ENCODE measurements around the gene AFDN. TPM values are rescaled to one million over a fixed set of nuclear protein-coding genes. Genes with fewer than 3 reads are reported as not detected.
A peak's percentile ranks its signal among the peaks of the same experiment; 100 is the strongest.

The AFDN gene
- total and polyA plus RNA-seq, 8 donors: 137 to 422 (median 284) TPM

GRCh38 chr6:167796192-167796981 is 30.3 kb upstream of the AFDN start:
- H3K27me3 ChIP-seq: peaks cover 0 to 40% of the 10 kb centered on the region in 2 donors
- no peaks in the 10 kb centered on the region for H3K36me3 ChIP-seq
- intact Hi-C loops (cut with DNase I): no loop called here
- DNase-seq: peak in 2 of 4 donors; percentile 37 to 78
- no peak overlapping the region for H3K27ac ChIP-seq
- H3K9me3 ChIP-seq: no peaks in the 10 kb centered on the region
- peak overlapping the region; percentile 18 to 35 for H3K4me3 ChIP-seq
- ATAC-seq: peak; percentile 84
- peaks cover 0 to 5% of the 10 kb centered on the region in 2 donors for H3K4me1 ChIP-seq
- no peak for TF ChIP-seq CTCF (IDR thresholded peaks at IDR 0.05)

- TF ChIP-seq CTCF (IDR thresholded peaks at IDR 0.05): no peak
- no peak overlapping the region for H3K27ac ChIP-seq
- no peaks in the 10 kb centered on the region for H3K9me3 ChIP-seq
- no peaks in the 10 kb centered on the region for H3K36me3 ChIP-seq
- peak in 1 of 4 donors; percentile 68 for DNase-seq
- intact Hi-C loops (cut with DNase I): no loop called here
- H3K4me1 ChIP-seq: peaks cover 0 to 5% of the 10 kb centered on the region in 2 donors
- ATAC-seq: peak; percentile 45
- H3K27me3 ChIP-seq: peaks cover 0 to 40% of the 10 kb centered on the region in 2 donors
- H3K4me3 ChIP-seq: peak overlapping the region; percentile 18 to 35
Measured at GRCh38 chr6:167797011-167797471, 29.7 kb upstream of the AFDN start.

GRCh38 chr6:167797476-167798265 is 29.0 kb upstream of the AFDN start:
- peaks cover 0 to 5% of the 10 kb centered on the region in 2 donors for H3K4me1 ChIP-seq
- H3K27me3 ChIP-seq: peaks cover 0 to 40% of the 10 kb centered on the region in 2 donors
- no peak for TF ChIP-seq CTCF (IDR thresholded peaks at IDR 0.05)
- DNase-seq (no peak), ATAC-seq (no peak)
- H3K4me3 ChIP-seq: no peak overlapping the region
- no peaks in the 10 kb centered on the region for H3K36me3 ChIP-seq
- H3K9me3 ChIP-seq: no peaks in the 10 kb centered on the region
- intact Hi-C loops (cut with DNase I): no loop called here
- no peak overlapping the region for H3K27ac ChIP-seq

- Histone ChIP-seq H3K9me3 (no peaks in the 10 kb centered on the region), H3K36me3 (no peaks in the 10 kb centered on the region), H3K4me1 (peaks cover 0 to 5% of the 10 kb centered on the region in 2 donors), H3K27me3 (peaks cover 0 to 40% of the 10 kb centered on the region in 2 donors), H3K27ac (no peak overlapping the region), H3K4me3 (no peak overlapping the region)
- DNase-seq (no peak), ATAC-seq (no peak)
- intact Hi-C loops (cut with DNase I): no loop called here
- TF ChIP-seq CTCF (IDR thresholded peaks at IDR 0.05): no peak
Measured at GRCh38 chr6:167798453-167798852, 28.3 kb upstream of the AFDN start.
